ENCODE data around the gene DSC1. TPM values are rescaled to one million over a fixed set of nuclear protein-coding genes. Genes with fewer than 3 reads are reported as not detected.

DSC1 gene
- total and polyA plus RNA-seq, 3 donors from 2014 or later = 0.07 to 0.12 TPM; not detected in 1

DNA sequence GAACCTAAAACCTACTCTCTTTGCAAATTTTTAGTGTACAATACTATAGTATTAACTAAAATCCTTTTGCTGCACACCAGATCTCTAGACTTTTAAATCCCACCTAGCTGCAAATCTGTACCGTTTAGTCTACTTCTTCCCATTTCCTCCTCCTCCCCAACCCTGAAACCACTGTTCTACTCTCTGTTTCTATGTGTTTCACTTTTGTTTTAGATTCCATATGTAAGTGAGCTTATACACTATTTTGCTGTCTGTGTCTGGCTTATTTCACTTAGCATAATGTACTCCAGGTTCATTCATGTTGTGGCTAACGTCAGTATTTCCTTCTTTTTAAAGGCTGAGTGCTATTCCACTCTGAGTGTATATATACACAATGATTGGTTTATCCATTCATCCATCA, 42.1 kb downstream of the DSC1 start:
- H3K9me3 ChIP-seq = no peaks in the 10 kb centered on the region
- DNase-seq = no peak
- 70 to 74% methylated on average over 2 of the region's 2 CpGs for WGBS, 2 donors
- H3K4me1 ChIP-seq = no peaks in the 10 kb centered on the region
- H3K27me3 ChIP-seq = no peaks in the 10 kb centered on the region
- no peak overlapping the region for H3K4me3 ChIP-seq
- intact Hi-C loops (cut with DNase I; ENCODE audit: low total_unique reads) = no loop called here
- no peaks in the 10 kb centered on the region for H3K36me3 ChIP-seq (ENCODE audit: low read depth, missing control alignments)
- H3K27ac ChIP-seq = no peak overlapping the region
- TF ChIP-seq, protein P1, sequence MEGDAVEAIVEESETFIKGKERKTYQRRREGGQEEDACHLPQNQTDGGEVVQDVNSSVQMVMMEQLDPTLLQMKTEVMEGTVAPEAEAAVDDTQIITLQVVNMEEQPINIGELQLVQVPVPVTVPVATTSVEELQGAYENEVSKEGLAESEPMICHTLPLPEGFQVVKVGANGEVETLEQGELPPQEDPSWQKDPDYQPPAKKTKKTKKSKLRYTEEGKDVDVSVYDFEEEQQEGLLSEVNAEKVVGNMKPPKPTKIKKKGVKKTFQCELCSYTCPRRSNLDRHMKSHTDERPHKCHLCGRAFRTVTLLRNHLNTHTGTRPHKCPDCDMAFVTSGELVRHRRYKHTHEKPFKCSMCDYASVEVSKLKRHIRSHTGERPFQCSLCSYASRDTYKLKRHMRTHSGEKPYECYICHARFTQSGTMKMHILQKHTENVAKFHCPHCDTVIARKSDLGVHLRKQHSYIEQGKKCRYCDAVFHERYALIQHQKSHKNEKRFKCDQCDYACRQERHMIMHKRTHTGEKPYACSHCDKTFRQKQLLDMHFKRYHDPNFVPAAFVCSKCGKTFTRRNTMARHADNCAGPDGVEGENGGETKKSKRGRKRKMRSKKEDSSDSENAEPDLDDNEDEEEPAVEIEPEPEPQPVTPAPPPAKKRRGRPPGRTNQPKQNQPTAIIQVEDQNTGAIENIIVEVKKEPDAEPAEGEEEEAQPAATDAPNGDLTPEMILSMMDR (IDR thresholded peaks at IDR 0.05) = no peak
- no peak for TF ChIP-seq POLR2A (IDR thresholded peaks at IDR 0.05)

DNA sequence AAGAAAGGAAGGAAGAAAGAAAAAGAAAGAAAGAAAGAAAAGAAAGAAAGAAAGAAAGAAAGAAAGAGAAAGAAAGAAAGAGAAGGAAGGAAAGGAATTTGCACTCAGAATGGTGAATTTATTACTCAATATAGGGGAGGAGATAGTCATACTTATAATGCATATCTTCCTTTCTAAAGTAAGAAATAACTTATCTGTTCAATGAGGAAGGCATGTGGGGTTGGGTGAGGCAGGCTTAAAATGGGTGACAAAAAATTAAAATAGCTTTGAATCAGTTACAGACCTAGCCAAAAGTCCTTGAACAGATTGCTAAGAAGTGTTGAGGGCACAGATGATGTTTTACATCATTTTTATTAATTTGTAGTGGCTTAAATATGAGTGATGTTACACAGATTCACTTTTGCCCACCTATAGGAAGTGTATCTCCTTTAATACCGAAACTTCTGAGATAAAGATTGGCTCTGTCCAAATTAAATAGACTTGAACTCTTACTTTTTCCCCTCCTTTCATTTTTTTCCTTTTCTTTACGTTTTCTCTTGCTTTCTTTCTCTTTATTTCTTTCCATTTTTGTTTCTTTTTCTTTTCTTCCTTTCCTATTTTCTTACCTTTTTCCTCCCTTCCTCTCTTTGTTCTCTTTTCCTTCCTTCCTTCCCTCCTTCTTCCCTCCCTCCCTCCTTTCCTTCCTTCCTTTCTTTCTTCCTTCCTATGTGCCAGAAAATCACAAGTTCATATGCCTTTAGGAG, 45.6 kb downstream of the DSC1 start:
- Histone ChIP-seq H3K9me3 (no peaks in the 10 kb centered on the region), H3K27ac (no peak overlapping the region), H3K4me1 (no peaks in the 10 kb centered on the region), H3K4me3 (no peak overlapping the region), H3K27me3 (no peaks in the 10 kb centered on the region), H3K36me3 (ENCODE audit: low read depth, missing control alignments) (no peaks in the 10 kb centered on the region)
- WGBS, 2 donors = 82 to 84% methylated on average over 2 of the region's 2 CpGs
- TF ChIP-seq, protein P1 (IDR thresholded peaks at IDR 0.05) = no peak
- no peak for TF ChIP-seq POLR2A (IDR thresholded peaks at IDR 0.05)
- intact Hi-C loops (cut with DNase I; ENCODE audit: low total_unique reads) = no loop called here
- DNase-seq = no peak

DNA sequence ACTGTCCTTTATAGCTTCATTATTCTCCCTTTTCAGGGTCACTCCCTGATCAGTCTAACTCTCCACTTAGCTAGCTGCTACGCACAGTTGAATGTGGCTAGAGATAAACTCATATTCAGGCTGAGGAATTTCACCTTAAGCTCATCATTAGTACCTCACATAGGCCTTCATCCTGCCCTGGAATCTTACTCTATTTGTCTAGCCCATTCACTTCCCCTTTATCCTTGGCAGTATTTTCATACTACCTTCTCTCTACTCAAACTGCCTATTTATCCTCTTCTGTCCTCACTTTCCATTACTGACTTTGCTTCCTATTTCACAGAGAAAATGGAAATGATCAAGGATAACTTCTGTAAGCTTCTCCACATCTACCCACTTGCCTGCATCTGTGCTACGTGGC, 49.9 kb downstream of the DSC1 start:
- Histone ChIP-seq H3K4me3 (no peak overlapping the region), H3K27ac (no peak overlapping the region), H3K4me1 (no peaks in the 10 kb centered on the region), H3K36me3 (ENCODE audit: low read depth, missing control alignments) (no peaks in the 10 kb centered on the region), H3K27me3 (no peaks in the 10 kb centered on the region), H3K9me3 (no peaks in the 10 kb centered on the region)
- intact Hi-C loops (cut with DNase I; ENCODE audit: low total_unique reads) = no loop called here
- TF ChIP-seq POLR2A (IDR thresholded peaks at IDR 0.05) = no peak
- TF ChIP-seq, protein P1 (IDR thresholded peaks at IDR 0.05) = no peak
- 69 to 76% methylated on average over 2 of the region's 2 CpGs for WGBS, 2 donors
- DNase-seq = no peak

DNA sequence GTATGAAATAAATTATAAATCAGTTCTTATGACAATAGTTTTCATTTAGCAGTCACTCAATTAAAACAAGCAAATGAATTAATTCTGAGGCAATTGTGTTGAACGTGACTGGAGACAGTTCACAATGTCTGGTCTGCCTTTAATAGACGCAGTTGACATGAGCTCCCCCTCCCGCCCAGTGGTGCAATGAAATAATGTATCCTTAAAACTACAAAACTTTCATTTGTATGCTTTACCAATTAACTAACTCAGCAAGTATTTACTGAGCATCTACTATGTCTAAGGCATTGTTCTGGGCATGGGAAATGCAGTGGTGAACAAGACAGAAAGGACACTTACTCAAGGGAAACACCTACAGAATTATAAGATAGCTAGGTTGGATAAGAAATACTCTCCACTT, 56.9 kb downstream of the DSC1 start:
- no peak for TF ChIP-seq POLR2A (IDR thresholded peaks at IDR 0.05)
- TF ChIP-seq, protein P1 (IDR thresholded peaks at IDR 0.05) = no peak
- intact Hi-C loops (cut with DNase I; ENCODE audit: low total_unique reads) = no loop called here
- WGBS, 2 donors = 71 to 82% methylated on average over 3 of the region's 3 CpGs
- Histone ChIP-seq H3K4me3 (no peak overlapping the region), H3K27me3 (no peaks in the 10 kb centered on the region), H3K4me1 (peaks cover 4% of the 10 kb centered on the region), H3K36me3 (ENCODE audit: low read depth, missing control alignments) (no peaks in the 10 kb centered on the region), H3K27ac (no peak overlapping the region), H3K9me3 (no peaks in the 10 kb centered on the region)
- no peak for DNase-seq

DNA sequence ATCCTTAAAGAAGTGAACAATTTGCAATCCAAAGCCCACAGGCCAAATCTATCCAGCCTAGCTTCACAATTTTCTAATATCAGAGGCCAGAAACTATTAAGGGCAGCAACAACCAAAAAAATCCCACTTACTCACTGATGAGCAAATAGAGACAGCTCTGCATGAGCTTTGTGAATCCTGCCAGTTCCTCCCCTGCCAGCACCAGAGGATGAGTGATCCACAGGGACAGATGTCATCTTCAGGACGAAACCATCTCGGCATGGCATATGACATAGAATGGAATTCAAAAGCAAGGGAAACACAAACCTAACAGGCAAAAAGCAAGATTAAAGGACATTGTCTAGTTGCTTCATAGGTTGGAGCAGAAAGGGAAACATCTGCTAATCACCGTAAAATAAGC, 58.2 kb downstream of the DSC1 start:
- TF ChIP-seq, protein P1 (IDR thresholded peaks at IDR 0.05) = no peak
- TF ChIP-seq POLR2A (IDR thresholded peaks at IDR 0.05) = no peak
- WGBS, 2 donors = 56 to 76% methylated on average over 3 of the region's 3 CpGs
- Histone ChIP-seq H3K36me3 (ENCODE audit: low read depth, missing control alignments) (no peaks in the 10 kb centered on the region), H3K27me3 (no peaks in the 10 kb centered on the region), H3K27ac (no peak overlapping the region), H3K9me3 (no peaks in the 10 kb centered on the region), H3K4me3 (no peak overlapping the region), H3K4me1 (peaks cover 4% of the 10 kb centered on the region)
- intact Hi-C loops (cut with DNase I; ENCODE audit: low total_unique reads) = no loop called here
- DNase-seq = no peak

Data from testis (tissue), 3 donors.